Stimulated activated CD4-positive, alpha-beta T cell treated with anti-CD3 and anti-CD28 coated beads, Interleukin-12 subunit alpha, Interleukin-12 subunit beta, amount 100 ng/mL, for 4 hours (primary cell): ENCODE data around the gene GMPS.
"Not testable (repeated sequence)": the region's sequence is repeated elsewhere in the genome, so short reads cannot be mapped to it uniquely, and the experiment has no call there.

ENCODE experiments used
- DNase-seq: peaks from one replicate; pipeline ENCODE4 v3.0.0-alpha.2; 2020

The GMPS gene

DNA sequence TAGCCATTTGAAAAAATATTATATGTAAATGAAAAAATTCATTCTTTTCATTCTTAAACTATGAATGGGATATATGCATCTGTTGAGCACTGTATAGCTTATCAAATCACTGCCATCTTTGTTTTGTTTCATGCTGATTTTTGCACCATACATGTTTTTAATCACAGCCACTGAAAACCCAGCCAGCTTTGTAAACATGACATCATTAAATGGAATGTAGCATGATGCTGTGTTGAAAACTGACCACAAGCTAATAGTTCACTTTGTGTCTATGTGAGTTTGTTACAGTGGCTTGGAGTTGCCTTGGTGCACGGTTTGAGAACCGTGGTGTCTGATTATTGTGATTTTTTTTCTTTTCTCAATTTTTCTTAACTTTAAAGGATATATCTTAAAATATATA is 75.7 kb downstream of the GMPS start:
- no peak for DNase-seq

DNA sequence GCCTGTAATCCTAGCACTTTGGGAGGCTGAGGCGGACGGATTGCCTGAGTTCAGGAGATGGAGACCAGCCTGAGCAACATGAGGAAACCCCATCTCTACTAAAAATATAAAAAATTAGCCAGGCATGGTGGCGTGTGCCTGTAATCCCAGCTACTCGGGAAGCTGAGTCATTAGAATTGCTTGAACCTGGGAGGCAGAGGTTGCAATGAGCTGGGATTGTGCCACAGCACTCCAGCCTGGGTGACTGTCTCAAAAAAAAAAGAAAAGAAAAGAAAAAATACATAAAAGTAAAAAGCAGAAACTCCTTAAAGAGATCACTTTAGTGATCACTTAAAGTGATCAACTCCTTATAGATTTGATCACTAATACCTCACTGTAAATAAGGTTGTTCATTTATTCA is 78.0 kb downstream of the GMPS start:
- DNase-seq = no peak

DNA sequence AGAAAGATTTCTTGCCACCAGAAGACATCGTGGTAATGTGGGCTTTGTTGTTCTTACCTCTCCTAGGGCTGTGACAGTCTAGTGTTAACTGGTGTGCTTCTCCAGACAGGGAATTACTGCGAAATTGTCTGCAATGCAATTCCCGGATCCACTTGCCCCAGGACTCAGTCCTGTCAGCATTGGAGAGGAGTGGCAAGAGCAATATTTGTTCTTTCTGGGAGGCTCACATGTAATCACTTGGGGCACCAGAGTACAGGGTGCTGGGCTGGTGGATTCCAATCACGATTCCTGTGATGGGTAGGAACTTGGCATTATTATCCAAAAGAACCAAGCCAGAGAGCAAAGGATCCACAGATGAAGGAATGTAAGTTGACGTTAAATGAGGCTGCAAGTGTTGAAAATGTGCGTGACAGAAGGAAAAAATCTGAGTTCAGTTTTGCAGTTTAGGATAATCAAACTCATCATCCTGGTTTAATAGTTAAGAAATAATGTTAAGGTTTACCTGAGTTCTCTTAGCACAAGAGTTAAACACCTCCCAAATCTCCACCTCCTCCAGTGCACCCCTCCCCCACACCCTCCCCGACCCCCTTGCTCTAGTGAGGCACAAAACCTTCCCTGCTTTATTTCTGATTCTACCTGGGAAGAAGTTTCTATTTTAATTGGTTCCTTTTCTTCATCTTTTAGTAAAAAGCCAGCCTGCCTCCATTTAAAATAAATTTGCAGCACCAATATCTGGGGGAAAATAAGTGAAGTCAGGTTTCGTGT is 79.2 kb downstream of the GMPS start:
- no peak for DNase-seq

DNA sequence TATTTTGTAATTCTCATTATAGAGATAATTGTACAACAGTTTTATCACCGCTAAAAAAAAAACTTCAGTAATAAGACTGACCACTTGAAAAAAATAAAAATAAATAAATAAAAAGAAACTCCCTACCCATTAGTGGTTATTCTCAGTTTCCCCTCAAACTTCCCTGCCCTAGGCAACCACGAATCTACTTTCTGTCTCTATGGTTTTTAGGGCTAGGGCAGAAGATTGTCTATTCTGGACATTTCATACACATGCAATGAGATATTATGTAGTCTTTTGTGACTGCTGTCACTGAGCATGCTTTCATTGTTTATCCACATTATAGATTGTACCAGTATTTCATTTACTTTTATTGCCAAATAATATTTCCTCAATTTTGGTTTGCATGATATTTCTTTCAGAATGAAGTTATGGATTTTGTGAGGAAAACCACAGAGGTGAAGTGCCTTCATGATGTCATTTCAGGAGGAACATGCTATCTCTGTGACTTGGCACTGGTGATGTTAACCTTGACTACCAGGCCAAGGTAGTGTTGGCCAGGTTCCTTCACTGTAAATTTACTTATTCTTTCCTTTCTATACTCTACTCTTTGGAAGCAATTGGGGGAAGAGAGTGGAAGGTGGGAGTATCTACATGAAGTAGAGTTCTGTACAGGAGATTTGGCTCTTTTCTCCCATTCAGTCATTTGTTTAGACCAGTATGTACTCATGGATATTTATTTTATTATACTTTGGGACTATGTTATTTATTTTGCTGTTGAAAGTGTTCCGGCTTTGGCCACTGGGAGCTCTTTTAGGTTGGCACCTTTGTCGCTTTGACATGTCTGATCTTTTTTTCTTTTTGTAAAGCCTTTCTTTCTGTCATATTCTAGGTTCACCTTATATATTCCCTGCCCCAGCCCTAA is 86.3 kb downstream of the GMPS start:
- no peak for DNase-seq

- DNase-seq = no peak
These were observed 87.0 kb downstream of the GMPS start for GRCh38 chr3:155957412-155957880.

- DNase-seq = no peak
These were observed 88.2 kb downstream of the GMPS start for GRCh38 chr3:155958676-155959075.

- DNase-seq = no peak
These were observed 89.6 kb downstream of the GMPS start for GRCh38 chr3:155960060-155960459.

- not testable (repeated sequence) for DNase-seq
These were observed 90.6 kb downstream of the GMPS start for GRCh38 chr3:155961044-155961443.

DNA sequence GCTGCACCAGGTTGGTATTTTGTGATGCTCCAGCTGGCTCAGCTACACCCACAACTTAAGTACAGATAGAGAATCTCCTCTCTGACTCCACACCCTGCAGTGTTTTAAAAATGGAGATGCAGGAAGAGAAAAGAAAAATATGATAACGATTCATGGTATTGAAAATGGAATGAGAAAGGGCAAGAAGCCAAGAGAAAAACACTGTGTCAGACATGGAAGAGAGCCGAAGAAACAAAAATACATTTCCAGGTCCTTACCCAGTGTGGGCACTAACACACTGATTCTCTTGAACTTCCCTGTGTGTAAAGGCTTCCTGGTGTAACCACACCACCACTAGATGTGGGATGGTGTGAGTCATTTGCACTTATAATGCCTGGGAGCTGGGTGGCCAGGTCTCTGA is 93.1 kb downstream of the GMPS start:
- no peak for DNase-seq

- no peak for DNase-seq
These were observed 99.9 kb downstream of the GMPS start for GRCh38 chr3:155970398-155970797.

GRCh38 chr3:155972885-155973584 is 102.6 kb downstream of the GMPS start:
- no peak for DNase-seq

- DNase-seq = no peak
These were observed 107.9 kb downstream of the GMPS start for GRCh38 chr3:155978324-155978723.

GRCh38 chr3:155979746-155980145 is 109.3 kb downstream of the GMPS start:
- DNase-seq = no peak

DNA sequence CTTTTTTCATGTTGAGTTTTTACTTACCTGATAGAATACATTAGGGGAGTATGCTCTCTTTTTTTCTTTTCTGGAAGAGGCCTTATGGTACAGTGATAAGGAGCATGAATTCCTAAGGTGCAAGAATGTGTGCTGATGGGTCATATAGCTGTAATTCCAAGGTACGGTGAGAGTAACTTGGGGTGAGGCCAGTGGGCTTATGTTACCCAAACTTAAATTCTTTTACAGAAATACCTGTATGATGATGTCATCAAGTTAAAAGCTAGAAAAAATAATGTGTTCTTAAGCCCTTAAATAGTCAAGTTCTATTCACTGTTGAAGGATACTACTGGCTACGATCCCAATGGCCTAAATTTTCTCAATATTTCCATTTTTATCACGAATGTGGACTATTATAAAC is 111.2 kb downstream of the GMPS start:
- no peak for DNase-seq

DNA sequence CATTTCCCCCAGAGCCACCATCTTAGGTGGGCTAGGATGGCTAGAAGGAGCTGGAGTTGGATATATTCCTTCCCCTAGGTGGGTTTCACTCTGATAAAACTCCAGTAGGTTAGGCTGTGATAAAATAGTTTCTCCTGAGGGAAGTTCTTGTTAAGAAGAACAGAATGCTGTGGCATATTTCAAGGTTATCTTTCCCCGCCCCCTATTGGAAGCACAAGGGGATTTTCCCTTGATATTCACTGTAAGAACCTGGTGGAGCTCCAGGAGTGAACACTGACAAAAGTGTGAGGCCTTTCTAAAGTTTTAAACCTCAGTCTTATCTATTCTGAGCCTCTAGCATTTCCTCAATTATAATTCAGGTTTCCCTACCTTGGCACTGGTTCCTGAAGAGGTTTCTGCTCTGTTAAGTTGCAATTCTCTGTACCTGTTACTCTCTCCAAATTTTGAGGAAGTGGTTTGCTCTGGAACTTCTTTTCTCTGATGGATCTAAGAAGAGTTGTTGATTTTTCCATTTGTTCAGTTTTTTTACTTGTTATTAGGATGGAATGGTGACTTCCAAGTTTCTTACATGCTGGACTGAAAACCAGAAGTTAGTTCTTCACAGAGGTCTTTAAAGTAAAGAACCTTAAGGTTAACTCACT is 113.5 kb downstream of the GMPS start:
- no peak for DNase-seq

GRCh38 chr3:155984791-155985417 is 114.5 kb downstream of the GMPS start:
- no peak for DNase-seq

DNA sequence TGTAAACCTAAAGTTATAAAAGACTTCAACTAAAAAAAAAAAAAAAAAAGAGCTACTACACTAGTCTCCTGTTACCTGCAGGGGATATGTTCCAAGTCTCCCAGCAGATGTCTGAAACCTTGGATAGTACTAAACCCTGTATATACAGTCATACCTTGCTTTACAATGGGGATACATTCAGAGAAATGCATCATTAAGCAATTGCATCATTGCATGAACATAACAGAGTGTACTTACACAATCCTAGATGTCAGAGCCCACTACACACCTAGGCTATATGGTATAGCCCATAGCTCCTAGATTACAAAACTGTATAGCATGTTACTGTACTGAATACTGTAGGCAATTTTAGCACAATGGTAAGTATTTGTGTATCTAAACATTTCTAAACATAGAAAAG is 119.1 kb downstream of the GMPS start:
- no peak for DNase-seq

GRCh38 chr3:155991212-155991611 is 120.8 kb downstream of the GMPS start:
- DNase-seq = no peak

- DNase-seq = no peak
These were observed 121.4 kb downstream of the GMPS start for GRCh38 chr3:155991847-155992246.
